ENCODE measurements around the gene SREBF1. TPM values are rescaled to one million over a fixed set of nuclear protein-coding genes. Genes with fewer than 3 reads are reported as not detected.

Gene SREBF1
- total RNA-seq, 1 experiment from 2014 or later, result 167 TPM

DNA sequence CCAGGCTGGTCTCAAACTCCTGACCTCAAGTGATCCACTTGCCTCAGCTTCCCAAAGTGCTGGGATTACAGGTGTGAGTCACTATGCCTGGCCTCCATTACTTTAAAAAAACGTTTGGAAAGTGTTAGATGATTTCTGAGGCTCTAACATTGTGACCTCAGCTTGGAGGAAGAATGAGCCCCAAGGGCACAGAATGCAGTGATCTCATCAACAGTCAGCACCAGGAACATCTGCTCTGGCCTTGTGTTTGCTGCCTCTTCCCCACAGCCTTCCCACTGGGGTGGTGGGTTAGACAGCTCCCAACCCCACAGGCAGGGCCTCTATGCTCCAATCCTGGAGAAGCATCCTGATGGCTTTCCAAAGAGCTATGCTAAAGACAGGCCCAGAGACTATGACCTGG, 37.7 kb upstream of the SREBF1 start:
- Histone ChIP-seq H3K36me3 (ENCODE audit: low read depth, low read length) (peaks cover 48% of the 10 kb centered on the region), H3F3A (ENCODE audit: low read length, unreplicated experiment) (no peaks in the 10 kb centered on the region), H3K27ac (ENCODE audit: low read length) (no peak overlapping the region), H3K9ac (ENCODE audit: low read length) (no peak overlapping the region), H3K4me2 (ENCODE audit: low read length) (no peak overlapping the region), H3K9me3 (ENCODE audit: low read length) (no peaks in the 10 kb centered on the region), H3K4me1 (ENCODE audit: insufficient read depth, low read length) (peaks cover 17% of the 10 kb centered on the region), H3K4me3 (ENCODE audit: low read length) (no peak overlapping the region), H2AFZ (ENCODE audit: low read length) (no peak overlapping the region), H4K20me1 (ENCODE audit: low read length) (no peaks in the 10 kb centered on the region), H3K9me2 (replicated peaks; ENCODE audit: low read length) (no peaks in the 10 kb centered on the region), H3K79me2 (ENCODE audit: low read length) (no peaks in the 10 kb centered on the region), H3K27me3 (ENCODE audit: low read length) (no peaks in the 10 kb centered on the region)
- DNase-seq (peak; percentile 71), ATAC-seq (peak; percentile 55)
- BruUV-seq (replicated peaks), result no TSS peak
- ChIA-PET POLR2A (ENCODE audit: unreplicated experiment) (no interaction called here), CTCF (no interaction called here)
- intact Hi-C loops (cut with micrococcal nuclease), result no loop called here
- no peak for TF ChIP-seq EZH2 (IDR thresholded peaks at IDR 0.05; ENCODE audit: low read length, unreplicated experiment)
- TF ChIP-seq, protein P1, sequence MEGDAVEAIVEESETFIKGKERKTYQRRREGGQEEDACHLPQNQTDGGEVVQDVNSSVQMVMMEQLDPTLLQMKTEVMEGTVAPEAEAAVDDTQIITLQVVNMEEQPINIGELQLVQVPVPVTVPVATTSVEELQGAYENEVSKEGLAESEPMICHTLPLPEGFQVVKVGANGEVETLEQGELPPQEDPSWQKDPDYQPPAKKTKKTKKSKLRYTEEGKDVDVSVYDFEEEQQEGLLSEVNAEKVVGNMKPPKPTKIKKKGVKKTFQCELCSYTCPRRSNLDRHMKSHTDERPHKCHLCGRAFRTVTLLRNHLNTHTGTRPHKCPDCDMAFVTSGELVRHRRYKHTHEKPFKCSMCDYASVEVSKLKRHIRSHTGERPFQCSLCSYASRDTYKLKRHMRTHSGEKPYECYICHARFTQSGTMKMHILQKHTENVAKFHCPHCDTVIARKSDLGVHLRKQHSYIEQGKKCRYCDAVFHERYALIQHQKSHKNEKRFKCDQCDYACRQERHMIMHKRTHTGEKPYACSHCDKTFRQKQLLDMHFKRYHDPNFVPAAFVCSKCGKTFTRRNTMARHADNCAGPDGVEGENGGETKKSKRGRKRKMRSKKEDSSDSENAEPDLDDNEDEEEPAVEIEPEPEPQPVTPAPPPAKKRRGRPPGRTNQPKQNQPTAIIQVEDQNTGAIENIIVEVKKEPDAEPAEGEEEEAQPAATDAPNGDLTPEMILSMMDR (conservative IDR thresholded peaks at IDR 0.05; ENCODE audit: low read depth, low read length), result no peak
- no peak for TF ChIP-seq EZH2phosphoT487 (IDR thresholded peaks at IDR 0.05; ENCODE audit: borderline replicate concordance, low read length)

DNA sequence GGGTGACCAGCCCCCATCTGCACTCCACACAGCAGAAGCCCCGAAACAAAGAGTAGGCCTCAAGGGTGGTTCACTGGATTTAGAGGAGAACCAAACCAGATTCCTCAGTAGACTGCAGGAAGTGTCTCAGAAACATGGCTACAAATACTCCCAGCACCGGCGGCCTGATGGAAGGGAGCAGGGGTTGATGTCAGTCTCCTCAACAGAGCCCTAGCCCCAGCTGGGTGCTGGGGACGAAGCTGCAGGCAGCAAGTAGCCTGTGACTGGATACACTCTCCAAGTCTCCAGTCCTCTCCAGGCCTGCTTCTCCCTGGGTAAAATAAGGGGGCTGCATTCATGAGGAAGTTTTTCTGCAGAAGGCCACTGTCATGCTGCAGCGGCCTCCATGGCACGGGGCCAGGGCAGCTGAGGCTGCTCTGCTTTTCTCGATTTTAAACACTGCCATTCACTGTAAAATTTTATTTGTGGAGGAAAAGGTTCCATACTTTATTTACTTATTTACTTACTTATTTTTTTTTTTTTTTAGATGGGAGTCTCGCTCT, 36.7 kb upstream of the SREBF1 start:
- Histone ChIP-seq H3F3A (ENCODE audit: low read length, unreplicated experiment) (no peaks in the 10 kb centered on the region), H3K27ac (ENCODE audit: low read length) (peak overlapping the region; percentile 38), H3K4me2 (ENCODE audit: low read length) (peak overlapping the region; percentile 11; the same call in 1 of the 2 replicates), H3K4me3 (ENCODE audit: low read length) (no peak overlapping the region), H3K9me3 (ENCODE audit: low read length) (no peaks in the 10 kb centered on the region), H3K9ac (ENCODE audit: low read length) (no peak overlapping the region), H3K79me2 (ENCODE audit: low read length) (no peaks in the 10 kb centered on the region), H3K36me3 (ENCODE audit: low read depth, low read length) (peaks cover 48% of the 10 kb centered on the region), H3K27me3 (ENCODE audit: low read length) (no peaks in the 10 kb centered on the region), H3K4me1 (ENCODE audit: insufficient read depth, low read length) (peaks cover 17% of the 10 kb centered on the region), H2AFZ (ENCODE audit: low read length) (no peak overlapping the region), H4K20me1 (ENCODE audit: low read length) (no peaks in the 10 kb centered on the region), H3K9me2 (replicated peaks; ENCODE audit: low read length) (no peaks in the 10 kb centered on the region)
- DNase-seq (no peak), ATAC-seq (no peak)
- TF ChIP-seq EZH2 (IDR thresholded peaks at IDR 0.05; ENCODE audit: low read length, unreplicated experiment) (no peak), EZH2phosphoT487 (IDR thresholded peaks at IDR 0.05; ENCODE audit: borderline replicate concordance, low read length) (no peak)
- TF ChIP-seq, protein P1 (conservative IDR thresholded peaks at IDR 0.05; ENCODE audit: low read depth, low read length), result no peak
- CTCF ChIA-PET, result no interaction called here
- POLR2A ChIA-PET (ENCODE audit: unreplicated experiment), result no interaction called here
- BruUV-seq (replicated peaks), result no TSS peak
- intact Hi-C loops (cut with micrococcal nuclease), result no loop called here

DNA sequence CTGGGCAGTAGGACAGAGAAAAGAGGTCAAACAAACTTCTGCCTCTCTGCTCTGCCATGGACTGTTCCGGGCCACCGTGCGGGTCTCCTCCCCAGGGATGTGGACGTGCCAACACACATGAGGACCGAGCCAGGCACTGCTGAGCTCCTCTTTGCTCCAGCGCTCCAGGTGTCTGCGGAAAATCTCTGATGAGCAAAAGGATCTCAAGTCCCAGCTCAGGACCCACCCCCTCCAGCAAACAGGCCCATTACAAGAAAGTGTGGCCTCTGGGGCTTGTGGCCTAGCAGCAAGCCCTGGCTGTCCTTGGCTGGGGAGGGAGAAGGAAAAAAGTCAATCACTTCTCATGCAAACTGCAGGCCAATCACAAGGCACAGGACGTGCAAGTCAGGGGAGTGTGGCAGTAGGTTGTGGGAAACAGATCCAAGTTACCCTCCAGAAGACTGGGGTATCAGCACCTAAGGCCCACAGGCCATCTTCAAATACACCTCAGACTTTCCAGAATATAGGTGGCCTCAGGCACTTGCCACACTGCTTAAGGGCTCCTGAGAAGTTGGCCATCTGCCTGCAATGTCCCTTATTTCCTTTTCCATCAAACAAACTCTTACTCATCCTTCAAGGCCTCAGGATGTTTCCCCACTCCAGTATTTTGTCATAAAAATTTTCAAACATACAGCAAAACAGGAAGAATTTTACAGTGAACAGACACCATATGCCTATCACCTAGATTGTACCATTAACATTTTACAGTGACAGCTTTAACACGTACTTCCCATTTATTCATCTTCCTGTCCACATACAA, 36.0 kb upstream of the SREBF1 start:
- Histone ChIP-seq H3K9ac (ENCODE audit: low read length) (no peak overlapping the region), H4K20me1 (ENCODE audit: low read length) (no peaks in the 10 kb centered on the region), H3K27ac (ENCODE audit: low read length) (peak overlapping the region; percentile 38), H3K9me3 (ENCODE audit: low read length) (no peaks in the 10 kb centered on the region), H3K36me3 (ENCODE audit: low read depth, low read length) (peaks cover 48% of the 10 kb centered on the region), H3K27me3 (ENCODE audit: low read length) (no peaks in the 10 kb centered on the region), H3K79me2 (ENCODE audit: low read length) (no peaks in the 10 kb centered on the region), H2AFZ (ENCODE audit: low read length) (no peak overlapping the region), H3K4me1 (ENCODE audit: insufficient read depth, low read length) (peaks cover 17% of the 10 kb centered on the region), H3K9me2 (replicated peaks; ENCODE audit: low read length) (no peaks in the 10 kb centered on the region), H3F3A (ENCODE audit: low read length, unreplicated experiment) (no peaks in the 10 kb centered on the region), H3K4me3 (ENCODE audit: low read length) (no peak overlapping the region), H3K4me2 (ENCODE audit: low read length) (peak overlapping the region; percentile 11; the same call in 1 of the 2 replicates)
- no TSS peak for BruUV-seq (replicated peaks)
- intact Hi-C loops (cut with micrococcal nuclease), result no loop called here
- POLR2A ChIA-PET (ENCODE audit: unreplicated experiment), result no interaction called here
- no peak for TF ChIP-seq EZH2 (IDR thresholded peaks at IDR 0.05; ENCODE audit: low read length, unreplicated experiment)
- no peak for TF ChIP-seq EZH2phosphoT487 (IDR thresholded peaks at IDR 0.05; ENCODE audit: borderline replicate concordance, low read length)
- TF ChIP-seq, protein P1 (conservative IDR thresholded peaks at IDR 0.05; ENCODE audit: low read depth, low read length), result no peak
- ATAC-seq (no peak; the same call in 1 of the 2 replicates), DNase-seq (peak; percentile 66)
- CTCF ChIA-PET, result no interaction called here
